Measurements from ENCODE around the gene MAD1L1. TPM values are rescaled to one million over a fixed set of nuclear protein-coding genes. Genes with fewer than 3 reads are reported as not detected.
A peak's percentile ranks its signal among the peaks of the same experiment; 100 is the strongest.

Gene MAD1L1
- total and polyA plus RNA-seq, 3 donors from 2014 or later = 63.1 to 149 (median 94.6) TPM

GRCh38 chr7:1920266-1920681 is 312.5 kb downstream of the MAD1L1 start:
- no peak for DNase-seq

GRCh38 chr7:1919539-1920265 is 313.0 kb downstream of the MAD1L1 start:
- H3K36me3 ChIP-seq (ENCODE audit: low read depth, missing control alignments) = no peaks in the 10 kb centered on the region
- no peaks in the 10 kb centered on the region for H3K27me3 ChIP-seq
- no peak overlapping the region for H3K27ac ChIP-seq
- DNase-seq = peak; percentile 77
- H3K4me3 ChIP-seq = no peak overlapping the region
- 65 to 82% methylated on average over 9 to 21 of the region's 22 CpGs for WGBS, 2 donors
- intact Hi-C loops (cut with DNase I; ENCODE audit: low total_unique reads) = no loop called here
- H3K9me3 ChIP-seq = no peaks in the 10 kb centered on the region
- peaks cover 5% of the 10 kb centered on the region for H3K4me1 ChIP-seq
- no peak for TF ChIP-seq POLR2A (IDR thresholded peaks at IDR 0.05)
- TF ChIP-seq CTCF (IDR thresholded peaks at IDR 0.05) = no peak

More at GRCh38 chr7:1920266-1920681, 312.5 kb downstream of the MAD1L1 start:
- H3K27ac ChIP-seq = no peak overlapping the region
- H3K27me3 ChIP-seq = no peaks in the 10 kb centered on the region
- peaks cover 5% of the 10 kb centered on the region for H3K4me1 ChIP-seq
- H3K4me3 ChIP-seq = no peak overlapping the region
- H3K36me3 ChIP-seq (ENCODE audit: low read depth, missing control alignments) = no peaks in the 10 kb centered on the region
- WGBS, 2 donors = 60 to 68% methylated on average over 16 to 20 of the region's 20 CpGs
- TF ChIP-seq POLR2A (IDR thresholded peaks at IDR 0.05) (no peak), CTCF (IDR thresholded peaks at IDR 0.05) (no peak)
- no peaks in the 10 kb centered on the region for H3K9me3 ChIP-seq
- intact Hi-C loops (cut with DNase I; ENCODE audit: low total_unique reads) = no loop called here

GRCh38 chr7:1918881-1919525 is 313.7 kb downstream of the MAD1L1 start:
- H3K27me3 ChIP-seq = no peaks in the 10 kb centered on the region
- intact Hi-C loops (cut with DNase I; ENCODE audit: low total_unique reads) = no loop called here
- H3K36me3 ChIP-seq (ENCODE audit: low read depth, missing control alignments) = no peaks in the 10 kb centered on the region
- H3K4me3 ChIP-seq = no peak overlapping the region
- TF ChIP-seq POLR2A (IDR thresholded peaks at IDR 0.05) = no peak
- TF ChIP-seq CTCF (IDR thresholded peaks at IDR 0.05) = no peak
- peaks cover 8% of the 10 kb centered on the region for H3K4me1 ChIP-seq
- no peak overlapping the region for H3K27ac ChIP-seq
- 89 to 94% methylated on average over 9 to 25 of the region's 25 CpGs for WGBS, 2 donors
- H3K9me3 ChIP-seq = no peaks in the 10 kb centered on the region
- no peak for DNase-seq

DNA sequence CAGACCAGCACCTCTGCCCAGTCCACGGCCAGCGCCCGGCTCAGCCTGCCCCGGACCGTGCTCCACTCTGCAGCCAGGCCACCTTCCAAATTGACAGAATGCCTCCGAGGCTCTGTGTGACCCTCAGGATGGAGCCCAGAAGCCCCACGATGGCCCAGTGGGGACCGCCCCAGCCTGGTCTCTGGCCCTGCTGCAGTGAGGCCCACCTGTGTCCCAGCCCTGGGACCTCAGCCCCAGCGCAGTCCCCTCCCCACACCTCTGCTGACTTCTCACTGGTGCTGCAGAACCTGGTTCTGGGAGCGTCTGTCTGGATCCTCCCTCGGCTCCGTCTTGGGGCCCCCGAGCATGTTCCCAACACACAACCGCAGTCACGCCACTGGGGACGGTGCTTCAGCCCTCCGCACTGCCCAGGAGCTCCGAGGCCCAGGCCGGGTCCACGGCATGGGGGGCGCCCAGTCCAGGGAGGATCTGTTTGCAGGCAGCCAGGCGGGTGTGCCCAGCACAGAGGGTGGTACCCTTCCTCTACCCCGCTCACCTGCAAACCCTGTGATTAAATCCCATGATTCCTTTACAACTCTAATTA is 314.6 kb downstream of the MAD1L1 start:
- intact Hi-C loops (cut with DNase I; ENCODE audit: low total_unique reads) = no loop called here
- H3K27ac ChIP-seq = no peak overlapping the region
- DNase-seq = no peak
- WGBS, 2 donors = 97 to 100% methylated on average over 2 to 23 of the region's 23 CpGs
- H3K9me3 ChIP-seq = no peaks in the 10 kb centered on the region
- H3K27me3 ChIP-seq = no peaks in the 10 kb centered on the region
- H3K4me1 ChIP-seq = peaks cover 11% of the 10 kb centered on the region
- no peak overlapping the region for H3K4me3 ChIP-seq
- H3K36me3 ChIP-seq (ENCODE audit: low read depth, missing control alignments) = no peaks in the 10 kb centered on the region
- no peak for TF ChIP-seq POLR2A (IDR thresholded peaks at IDR 0.05)
- TF ChIP-seq CTCF (IDR thresholded peaks at IDR 0.05) = no peak
